ENCODE measurements around the gene INPP5D.

INPP5D gene

DNA sequence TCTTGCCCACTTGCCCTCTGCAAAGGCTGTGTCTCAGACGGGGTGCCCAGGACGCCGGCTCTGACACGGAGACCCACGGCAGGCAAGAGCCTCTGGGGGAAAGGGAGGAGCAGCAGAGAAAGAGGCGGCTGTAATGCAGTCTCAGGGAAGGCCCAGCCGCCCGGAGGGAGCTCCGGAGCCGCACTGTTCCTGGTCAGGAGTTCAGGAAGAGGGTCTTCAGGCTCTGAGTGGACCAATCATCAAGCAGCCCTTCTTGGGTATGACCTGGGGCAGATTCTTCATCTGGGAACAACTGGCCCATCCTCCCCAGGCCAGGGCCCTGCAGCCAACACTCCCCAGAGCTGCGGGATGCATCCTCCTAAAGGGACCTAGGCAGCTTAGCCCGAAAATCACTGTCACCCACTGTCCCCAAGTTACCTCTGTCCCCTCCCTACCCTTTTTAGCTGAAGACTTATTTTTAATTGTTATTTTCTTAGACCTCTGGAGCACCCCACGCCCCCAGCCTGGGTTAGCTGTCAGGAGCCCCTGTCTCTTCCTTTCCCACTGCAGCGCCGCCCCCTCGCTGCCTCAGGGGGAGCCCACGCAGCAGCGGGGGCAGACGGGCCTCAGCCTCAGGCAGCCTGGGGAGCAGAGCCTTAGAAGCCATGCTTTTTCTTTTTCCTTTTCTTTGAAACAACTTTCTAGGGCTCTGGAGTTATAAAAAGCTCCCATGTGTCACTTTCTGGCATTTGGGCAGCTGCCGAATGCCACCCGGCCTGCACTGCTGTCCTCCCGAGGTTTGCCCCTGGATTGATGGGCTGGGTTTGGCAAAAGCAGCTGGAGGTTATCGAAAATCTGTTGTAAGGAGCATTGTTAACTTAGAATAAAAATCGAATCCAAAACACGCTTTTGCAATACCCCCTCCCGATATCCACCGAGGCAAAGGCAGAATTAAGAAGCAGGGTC lies 28.3 kb upstream of the INPP5D start:
- no peak overlapping the region for H3K27ac ChIP-seq

GRCh38 chr2:233032551-233033320 lies 27.4 kb upstream of the INPP5D start, which contains the start of gene NEU2:
Gene NEU2, plus strand, starts transcription at chr2:233032672. Its CDS starts 0 bp downstream, at chr2:233032672.
- Histone ChIP-seq H3K27ac (no peak within 1 kb of the TSS), H3K4me3 (no peak within 1 kb of the TSS)

More for the DNA sequence above, 28.3 kb upstream of the INPP5D start:
- no peak overlapping the region for H3K4me3 ChIP-seq

DNA sequence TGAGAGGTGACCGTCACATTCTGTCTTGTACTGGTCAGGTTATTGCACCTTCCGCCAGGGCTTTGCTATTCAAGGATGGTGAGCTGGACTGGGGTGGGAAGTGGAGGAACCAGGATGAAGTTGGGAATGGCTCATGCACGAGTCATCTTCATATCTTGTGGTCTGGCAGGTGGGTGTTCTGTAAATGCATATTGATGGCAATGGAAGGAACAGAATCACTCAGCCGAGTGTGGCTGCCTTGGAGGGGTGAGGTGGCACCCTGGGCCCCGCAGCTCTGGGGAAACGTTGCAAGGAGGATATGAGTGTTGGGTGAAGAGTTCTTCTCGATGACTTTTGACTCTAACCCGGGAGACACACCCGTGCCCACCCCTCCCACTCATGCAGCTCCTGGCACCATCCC lies 26.5 kb upstream of the INPP5D start:
- Histone ChIP-seq H3K27ac (no peak overlapping the region), H3K4me3 (no peak overlapping the region)

- Histone ChIP-seq H3K27ac (no peak overlapping the region), H3K4me3 (no peak overlapping the region)
Observed at GRCh38 chr2:233034091-233034882, 25.9 kb upstream of the INPP5D start.

DNA sequence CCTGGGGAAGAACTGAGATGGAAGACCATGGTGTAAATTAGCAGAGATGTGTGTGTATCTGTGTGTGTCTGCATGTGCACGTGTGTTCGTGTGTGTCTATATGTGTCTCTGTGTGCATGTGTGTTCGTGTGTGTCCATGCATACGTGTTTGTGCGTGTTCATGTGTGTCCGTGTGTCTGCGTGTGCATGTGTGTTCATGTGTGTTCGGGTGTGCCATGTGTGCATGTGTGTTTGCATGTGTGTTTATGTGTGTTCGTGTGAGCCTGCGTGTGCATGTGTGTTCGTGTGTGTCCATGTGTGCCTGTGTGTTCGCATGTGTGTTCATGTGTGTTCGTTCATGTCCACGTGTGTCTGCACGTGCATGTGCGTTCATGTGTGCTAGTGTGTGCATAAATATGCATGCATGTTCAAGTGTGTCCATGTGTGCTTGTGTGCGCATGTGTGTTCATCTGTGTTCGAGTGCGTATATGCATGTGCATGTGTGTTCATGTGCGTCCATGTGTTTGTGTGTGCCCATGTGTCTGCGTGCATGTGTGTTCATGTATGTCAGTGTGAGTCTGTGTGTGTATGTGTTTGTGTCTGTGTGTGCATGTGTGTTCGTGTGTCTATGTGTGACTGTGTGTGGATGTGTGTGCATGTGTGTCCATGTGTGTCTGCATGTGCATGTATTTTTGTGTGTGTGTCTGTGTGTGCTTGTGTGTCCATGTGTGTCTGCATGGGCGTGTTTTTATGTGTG lies 24.5 kb upstream of the INPP5D start:
- H3K4me3 ChIP-seq = no peak overlapping the region
- no peak overlapping the region for H3K27ac ChIP-seq

GRCh38 chr2:233036162-233036838 lies 23.8 kb upstream of the INPP5D start:
- H3K4me3 ChIP-seq = no peak overlapping the region
- no peak overlapping the region for H3K27ac ChIP-seq

DNA sequence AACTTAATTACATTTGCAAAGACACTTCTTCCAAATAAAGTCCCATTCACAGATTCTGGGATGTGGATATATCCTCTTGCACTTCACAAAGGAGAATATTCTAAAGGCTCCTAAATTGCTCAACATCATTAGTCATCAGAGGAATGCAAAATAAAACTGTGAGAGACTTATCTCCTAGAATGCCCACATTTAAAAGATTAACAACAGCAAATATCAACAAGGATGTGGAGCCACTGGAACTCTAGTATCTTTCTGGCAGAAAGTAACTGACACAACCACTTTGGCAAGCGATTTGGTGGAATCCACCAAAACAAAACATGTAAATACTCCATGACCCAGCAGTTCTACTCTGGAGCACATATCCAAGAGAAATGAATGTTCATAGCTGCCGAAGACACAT lies 23.1 kb upstream of the INPP5D start:
- Histone ChIP-seq H3K4me3 (no peak overlapping the region), H3K27ac (no peak overlapping the region)

- no peak overlapping the region for H3K27ac ChIP-seq
- no peak overlapping the region for H3K4me3 ChIP-seq
Observed at GRCh38 chr2:233039212-233039845, 20.8 kb upstream of the INPP5D start.

- no peak overlapping the region for H3K27ac ChIP-seq
- no peak overlapping the region for H3K4me3 ChIP-seq
Observed at GRCh38 chr2:233039846-233040530, 20.2 kb upstream of the INPP5D start.

GRCh38 chr2:233040571-233040970 lies 19.6 kb upstream of the INPP5D start:
- Histone ChIP-seq H3K27ac (no peak overlapping the region), H3K4me3 (no peak overlapping the region)

- Histone ChIP-seq H3K4me3 (no peak overlapping the region), H3K27ac (no peak overlapping the region)
Observed at GRCh38 chr2:233041722-233042323, 18.3 kb upstream of the INPP5D start.

DNA sequence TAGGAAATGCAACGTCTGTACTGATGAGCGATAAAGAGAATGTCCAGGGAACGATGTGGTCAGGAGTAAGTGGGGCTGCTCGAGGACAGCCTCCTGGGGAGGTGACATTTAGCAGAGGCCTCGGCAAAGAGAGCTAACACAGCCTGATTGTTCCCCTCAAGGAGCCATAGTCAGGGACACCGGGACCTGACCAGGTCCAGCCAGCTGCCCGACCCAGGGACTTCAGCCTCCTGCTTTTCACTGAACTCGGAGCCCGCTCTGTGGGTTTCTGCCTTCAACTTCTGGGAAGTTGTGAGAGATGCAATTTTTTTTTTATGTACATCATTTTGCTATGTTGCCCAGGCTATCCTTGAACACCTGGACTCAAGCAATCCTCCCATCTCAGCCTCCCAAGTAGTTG lies 17.6 kb upstream of the INPP5D start:
- no peak overlapping the region for H3K27ac ChIP-seq
- no peak overlapping the region for H3K4me3 ChIP-seq

DNA sequence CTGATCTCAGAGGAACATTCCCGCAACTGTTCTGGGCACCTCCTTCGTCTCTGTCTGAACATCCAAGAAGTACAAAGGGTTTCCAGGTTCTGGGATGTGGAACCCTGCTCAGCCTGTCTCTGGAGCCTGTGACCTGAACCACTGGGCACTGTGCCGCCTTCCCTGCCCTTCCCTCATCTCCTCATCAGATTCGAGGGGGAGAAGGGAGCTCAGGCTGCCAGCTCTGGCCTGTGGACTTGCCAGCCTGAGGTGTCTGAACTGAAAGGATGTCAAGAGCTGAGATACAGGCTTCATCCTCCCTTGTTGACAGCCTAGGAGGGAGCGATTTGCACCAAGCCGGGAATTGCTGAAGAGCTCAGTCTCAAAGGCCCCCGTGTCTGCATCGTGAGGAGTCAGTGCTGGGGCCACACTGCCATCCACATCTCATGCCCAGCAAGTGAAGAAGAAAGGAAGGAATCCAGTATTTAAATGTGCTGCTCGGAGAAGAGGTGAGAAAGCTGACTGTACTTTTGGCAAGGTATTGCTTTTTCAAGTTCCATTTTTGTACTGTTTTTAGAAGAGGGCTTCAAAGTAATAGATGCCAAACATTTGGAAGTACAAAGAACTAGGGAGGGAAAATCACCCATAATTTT lies 15.1 kb upstream of the INPP5D start:
- Histone ChIP-seq H3K27ac (no peak overlapping the region), H3K4me3 (no peak overlapping the region)

DNA sequence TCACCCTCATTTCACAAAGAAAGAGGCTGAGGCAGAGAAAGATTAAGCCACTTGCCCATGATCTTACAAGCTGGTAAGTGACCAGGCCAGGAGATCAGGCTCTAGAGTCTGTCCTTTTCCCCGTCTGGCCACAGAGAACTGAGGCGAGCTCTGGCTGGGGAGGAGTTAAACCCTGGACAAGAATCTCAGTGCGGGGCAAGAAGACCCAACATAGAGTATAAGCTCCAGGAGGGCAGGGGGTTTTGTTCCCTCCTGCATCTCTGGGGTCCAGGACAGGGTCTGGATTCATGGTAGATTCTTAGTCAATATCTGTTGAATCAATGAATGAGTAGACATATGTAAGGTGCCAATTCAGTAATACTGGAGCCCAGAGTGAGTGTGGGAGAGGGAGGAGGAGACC lies 12.9 kb upstream of the INPP5D start:
- H3K4me3 ChIP-seq = no peak overlapping the region
- no peak overlapping the region for H3K27ac ChIP-seq

- Histone ChIP-seq H3K4me3 (no peak overlapping the region), H3K27ac (peak overlapping the region in 1 of 21 experiments; percentile 7)
Observed at GRCh38 chr2:233047667-233048066, 12.5 kb upstream of the INPP5D start.

DNA sequence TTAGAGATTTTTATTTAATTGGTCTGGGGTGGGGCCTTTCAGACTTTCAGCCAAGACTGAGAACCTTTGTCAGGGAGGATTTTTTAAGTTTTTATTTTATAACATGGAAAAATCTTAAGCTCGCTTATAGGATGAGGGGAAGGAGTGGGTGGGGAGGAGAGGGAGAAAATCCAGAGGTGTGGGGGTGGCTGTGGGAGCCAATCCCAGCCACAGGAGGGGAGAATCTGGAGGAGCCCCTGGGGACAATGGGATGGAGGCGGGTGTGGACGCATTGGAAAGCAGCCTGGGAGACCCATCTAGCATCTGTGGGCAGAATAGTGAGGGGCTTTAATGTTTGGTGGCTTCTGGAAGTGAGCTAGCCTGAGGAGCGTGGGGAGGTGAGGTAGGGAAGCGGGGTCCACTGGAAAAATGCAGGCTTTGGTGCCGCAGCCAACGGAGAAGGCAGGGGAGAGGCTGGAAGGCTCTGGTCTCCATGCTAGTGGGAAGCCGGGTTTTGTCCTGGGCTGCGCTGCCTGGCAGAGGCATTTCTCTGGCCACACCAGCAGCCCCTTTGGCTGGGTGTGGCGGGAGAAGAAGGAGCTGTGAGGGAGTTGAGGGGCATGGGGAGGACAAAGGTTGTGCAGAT lies 11.5 kb upstream of the INPP5D start:
- Histone ChIP-seq H3K27ac (peak overlapping the region in 5 of 21 experiments; percentile 1 to 70 (median 40)), H3K4me3 (no peak overlapping the region)

Data from skin epidermis (tissue), 12 donors.